ENCODE data around the gene DGCR2.

- TF ChIP-seq CTCF (conservative IDR thresholded peaks at IDR 0.05; ENCODE audit: low read depth, low read length) = no peak
- no peak for TF ChIP-seq EZH2 (IDR thresholded peaks at IDR 0.05; ENCODE audit: borderline replicate concordance, low read depth, low read length, poor library complexity, severe bottlenecking)
These were observed 39.4 kb downstream of the DGCR2 start for GRCh38 chr22:19082793-19083192.
